Omental fat pad (tissue), 4 donors: Measurements from ENCODE around the gene PLCB4. TPM values are rescaled to one million over a fixed set of nuclear protein-coding genes. Genes with fewer than 3 reads are reported as not detected.

Experiments
- ATAC-seq: fragments of 150-250 bp; one replicate; pipeline ENCODE4 v1.9.1; 2016; ENCODE audit warnings: mild to moderate bottlenecking, moderate library complexity; ENCODE audit not compliant: low FRiP score
- DNase-seq: peaks from one replicate; pipeline ENCODE4 v3.0.0-alpha.2; 2019; ENCODE audit warnings: low spot score
- total RNA-seq, 4 donors: library from RNA; depleted of rRNA; stranded (reverse); fragments of >200 nt; gene quantifications; one replicate each; pipeline ENCODE4 v1.1.0, GENCODE V29; 2016
- TF ChIP-seq, protein P1 (sequence below), 3 donors: fragments of 450-650 bp; IDR thresholded peaks; one replicate each; pipeline ENCODE4 v1.5.1; 2016 to 2017; ENCODE audit warnings: antibody characterized with exemption in 3 of 3, mild to moderate bottlenecking in 3 of 3, moderate library complexity in 2 of 3

PLCB4 gene
- total RNA-seq, 4 donors from 2014 or later, result 6.6 to 18.4 (median 11.4) TPM

DNA sequence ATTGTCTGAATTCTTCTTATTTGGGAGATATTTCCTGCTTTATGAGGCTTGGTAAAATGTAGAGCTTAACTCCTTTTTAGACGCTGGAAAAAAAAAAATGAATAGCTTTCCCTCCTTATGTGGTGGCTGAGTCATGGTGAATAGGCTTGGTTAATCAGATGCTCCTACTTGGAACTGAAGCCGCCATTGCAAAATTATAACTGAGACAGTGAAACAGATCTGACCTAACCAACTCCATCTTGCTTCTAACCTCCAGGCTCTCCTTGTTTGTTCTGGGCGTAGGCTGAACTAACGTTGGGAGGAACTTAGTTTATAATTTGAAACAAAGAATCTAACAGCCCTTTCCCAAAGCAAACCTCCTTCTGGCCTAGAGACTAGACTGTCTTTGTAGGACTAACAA, 43.2 kb upstream of the PLCB4 start:
- no peak for ATAC-seq
- TF ChIP-seq, protein P1, sequence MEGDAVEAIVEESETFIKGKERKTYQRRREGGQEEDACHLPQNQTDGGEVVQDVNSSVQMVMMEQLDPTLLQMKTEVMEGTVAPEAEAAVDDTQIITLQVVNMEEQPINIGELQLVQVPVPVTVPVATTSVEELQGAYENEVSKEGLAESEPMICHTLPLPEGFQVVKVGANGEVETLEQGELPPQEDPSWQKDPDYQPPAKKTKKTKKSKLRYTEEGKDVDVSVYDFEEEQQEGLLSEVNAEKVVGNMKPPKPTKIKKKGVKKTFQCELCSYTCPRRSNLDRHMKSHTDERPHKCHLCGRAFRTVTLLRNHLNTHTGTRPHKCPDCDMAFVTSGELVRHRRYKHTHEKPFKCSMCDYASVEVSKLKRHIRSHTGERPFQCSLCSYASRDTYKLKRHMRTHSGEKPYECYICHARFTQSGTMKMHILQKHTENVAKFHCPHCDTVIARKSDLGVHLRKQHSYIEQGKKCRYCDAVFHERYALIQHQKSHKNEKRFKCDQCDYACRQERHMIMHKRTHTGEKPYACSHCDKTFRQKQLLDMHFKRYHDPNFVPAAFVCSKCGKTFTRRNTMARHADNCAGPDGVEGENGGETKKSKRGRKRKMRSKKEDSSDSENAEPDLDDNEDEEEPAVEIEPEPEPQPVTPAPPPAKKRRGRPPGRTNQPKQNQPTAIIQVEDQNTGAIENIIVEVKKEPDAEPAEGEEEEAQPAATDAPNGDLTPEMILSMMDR (IDR thresholded peaks at IDR 0.05), result no peak
- no peak for DNase-seq

DNA sequence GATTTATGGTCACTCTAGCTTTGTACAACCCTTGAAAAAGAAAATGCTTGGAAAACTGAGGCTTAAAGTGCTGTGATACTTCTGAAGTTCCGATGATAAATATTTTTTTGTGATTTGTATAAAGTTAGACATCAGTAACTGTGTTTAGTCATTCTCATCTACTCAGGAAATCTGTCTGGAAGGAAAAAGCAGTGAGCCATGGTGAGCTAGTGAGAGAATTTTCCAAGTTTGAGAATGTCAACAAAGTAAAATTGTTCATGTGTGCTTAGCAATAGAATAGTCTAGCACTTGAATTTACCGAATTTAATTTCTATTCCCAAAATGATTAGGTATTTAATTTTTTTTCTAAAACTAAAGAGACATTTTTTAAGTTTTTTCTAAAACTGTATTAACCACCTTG, 41.3 kb upstream of the PLCB4 start:
- TF ChIP-seq, protein P1 (IDR thresholded peaks at IDR 0.05), result no peak
- DNase-seq, result no peak
- no peak for ATAC-seq

DNA sequence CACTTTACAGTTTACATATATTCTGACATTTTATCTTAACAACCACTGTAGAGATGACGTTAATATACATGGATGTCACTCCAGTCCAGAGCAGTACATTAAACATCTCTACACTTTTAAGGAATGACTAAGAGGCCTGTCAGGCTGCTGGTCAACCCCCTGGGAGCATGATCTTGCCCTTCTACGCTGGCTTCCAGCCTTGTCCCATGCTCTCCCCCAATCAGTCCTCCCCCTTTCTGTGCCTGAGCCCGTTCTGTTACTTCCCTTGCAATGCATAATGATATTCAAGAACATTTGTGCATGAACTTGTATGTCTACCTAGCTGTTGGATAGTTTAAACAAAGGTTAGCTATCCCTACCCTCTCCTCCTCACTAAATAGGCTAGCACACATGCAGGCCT, 40.5 kb upstream of the PLCB4 start:
- TF ChIP-seq, protein P1 (IDR thresholded peaks at IDR 0.05), result no peak
- DNase-seq, result no peak
- no peak for ATAC-seq

- TF ChIP-seq, protein P1 (IDR thresholded peaks at IDR 0.05), result no peak
- ATAC-seq (no peak), DNase-seq (no peak)
Observed at GRCh38 chr20:9031991-9032390, 36.9 kb upstream of the PLCB4 start.

DNA sequence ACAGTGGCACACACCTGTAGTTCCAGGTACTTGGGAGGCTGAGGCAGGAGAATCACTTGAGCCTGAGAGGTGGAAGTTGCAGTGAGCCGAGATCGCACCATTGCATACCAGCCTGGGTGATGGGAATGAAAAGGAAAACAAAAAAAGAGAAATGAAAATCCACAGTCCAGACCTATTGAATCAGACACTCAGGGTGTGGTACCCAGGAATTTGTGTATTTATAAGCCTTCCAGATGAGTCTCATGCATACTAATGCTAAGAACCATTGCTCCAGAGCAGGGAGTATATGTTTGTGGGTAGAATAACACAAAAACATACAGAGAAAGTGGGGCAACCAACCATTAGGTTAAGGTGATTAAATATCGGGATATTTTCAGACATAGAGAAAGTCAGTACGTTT, 36.1 kb upstream of the PLCB4 start:
- DNase-seq, result no peak
- TF ChIP-seq, protein P1 (IDR thresholded peaks at IDR 0.05), result no peak
- no peak for ATAC-seq

DNA sequence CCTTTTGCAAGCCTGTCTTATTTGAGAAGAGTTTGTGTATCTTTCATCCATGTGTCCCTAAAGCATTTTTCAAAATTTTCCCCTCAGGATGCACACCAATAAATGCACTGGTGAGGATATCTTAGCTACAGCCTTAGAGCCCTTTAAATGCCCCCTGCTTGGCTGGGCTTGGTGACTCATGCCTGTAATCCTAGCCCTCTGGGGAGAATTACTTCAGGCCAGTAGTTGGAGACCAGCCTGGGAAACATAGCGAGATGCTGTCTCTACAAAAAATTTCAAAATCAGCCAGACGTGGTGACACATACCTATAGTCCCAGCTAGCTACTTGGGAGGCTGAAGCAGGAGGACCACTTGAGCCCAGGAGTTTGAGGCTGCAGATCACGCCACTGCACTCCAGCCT, 33.8 kb upstream of the PLCB4 start:
- no peak for DNase-seq
- TF ChIP-seq, protein P1 (IDR thresholded peaks at IDR 0.05), result no peak
- ATAC-seq, result no peak

- TF ChIP-seq, protein P1 (IDR thresholded peaks at IDR 0.05), result no peak
- no peak for ATAC-seq
- DNase-seq, result no peak
Observed at GRCh38 chr20:9036593-9036992, 32.3 kb upstream of the PLCB4 start.
